ENCODE measurements around the gene FZD2.
"Not testable (repeated sequence)": the region's sequence is repeated elsewhere in the genome, so short reads cannot be mapped to it uniquely, and the experiment has no call there.

Gene FZD2

GRCh38 chr17:44556832-44557606 lies at the start of gene FZD2:
Gene FZD2 (plus strand): TSS chr17:44557484. CDS start chr17:44557689, 205 bp downstream.
- peak; percentile 90 for DNase-seq (ENCODE audit: low spot score)
- no peak for TF ChIP-seq CTCF (IDR thresholded peaks at IDR 0.05; ENCODE audit: borderline replicate concordance, control extremely low read depth, extremely low read depth, insufficient read depth, missing control alignments)
- in situ Hi-C loops (cut with MboI; ENCODE audit: low sequenced_read_pairs, unreplicated experiment): no loop called here

GRCh38 chr17:44511241-44512134 lies 45.8 kb upstream of the FZD2 start:
- not testable (repeated sequence) for DNase-seq (ENCODE audit: low spot score)
- in situ Hi-C loops (cut with MboI; ENCODE audit: low sequenced_read_pairs, unreplicated experiment): loop anchor here (25.0 kb wide), 1 partner anchor 299 kb away; the partner anchor contains the start of gene UBTF

GRCh38 chr17:44518032-44518431 lies 39.3 kb upstream of the FZD2 start:
- no peak for DNase-seq (ENCODE audit: low spot score)
- in situ Hi-C loops (cut with MboI; ENCODE audit: low sequenced_read_pairs, unreplicated experiment): loop anchor here (25.0 kb wide), 1 partner anchor 306 kb away; the partner anchor contains the start of gene UBTF
- TF ChIP-seq CTCF (IDR thresholded peaks at IDR 0.05; ENCODE audit: borderline replicate concordance, control extremely low read depth, extremely low read depth, insufficient read depth, missing control alignments): no peak

DNA sequence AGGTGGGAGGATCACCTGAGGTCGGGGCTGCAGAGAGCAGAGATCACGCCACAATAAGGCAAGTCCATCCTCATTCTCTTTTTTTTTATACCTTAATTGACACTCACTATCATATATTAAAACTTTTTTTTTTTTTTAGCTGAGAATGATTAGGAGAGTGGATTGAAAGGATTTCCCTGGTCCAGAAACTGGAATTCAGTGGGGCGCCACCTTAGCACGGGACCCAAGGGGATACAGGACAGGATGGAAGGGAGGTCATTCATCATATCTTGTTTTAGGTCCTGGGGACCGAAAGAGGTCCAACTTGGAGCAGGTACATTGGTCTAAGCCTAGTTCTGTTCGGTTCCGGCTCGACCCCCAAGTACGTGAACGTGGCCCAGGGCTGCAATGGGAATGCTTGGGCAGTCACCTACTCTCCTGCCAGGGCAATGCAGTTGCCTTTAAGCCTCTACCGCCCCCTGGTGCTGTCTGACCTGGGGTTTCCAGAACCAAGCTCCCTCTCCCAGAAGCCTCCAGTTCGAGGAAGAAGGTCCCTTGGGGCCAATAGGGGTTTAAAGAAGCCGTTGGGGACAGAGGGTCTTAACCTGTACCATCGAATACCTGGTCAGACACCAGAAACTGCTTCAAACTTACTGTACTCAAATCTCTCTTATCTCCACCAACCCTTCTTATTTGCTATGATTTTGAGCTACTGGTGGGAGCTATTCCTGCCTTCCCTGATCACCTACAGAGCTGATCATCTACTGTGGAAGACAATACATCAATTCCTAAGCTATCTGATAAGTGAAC lies 34.2 kb upstream of the FZD2 start:
- TF ChIP-seq CTCF (IDR thresholded peaks at IDR 0.05; ENCODE audit: borderline replicate concordance, control extremely low read depth, extremely low read depth, insufficient read depth, missing control alignments): peak; percentile 80
- in situ Hi-C loops (cut with MboI; ENCODE audit: low sequenced_read_pairs, unreplicated experiment): loop anchor here (25.0 kb wide), 1 partner anchor 311 kb away; the partner anchor contains the start of gene UBTF
- peak; percentile 80 for DNase-seq (ENCODE audit: low spot score)

DNA sequence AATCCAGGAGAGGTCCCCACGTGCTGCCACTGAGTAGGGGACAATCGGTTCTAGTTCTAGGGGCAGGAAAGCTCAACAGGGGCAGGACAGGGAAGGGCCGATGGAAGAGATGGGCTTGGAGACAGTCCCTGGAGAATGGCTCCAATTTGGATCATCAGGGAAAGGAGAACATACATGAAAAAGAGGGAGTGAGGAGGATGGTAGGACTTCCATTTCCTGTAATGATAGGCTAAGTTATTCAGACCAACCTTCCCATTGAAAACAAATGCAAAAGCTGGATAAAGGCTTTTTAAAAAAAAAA lies 33.7 kb upstream of the FZD2 start:
- DNase-seq (ENCODE audit: low spot score): no peak
- TF ChIP-seq CTCF (IDR thresholded peaks at IDR 0.05; ENCODE audit: borderline replicate concordance, control extremely low read depth, extremely low read depth, insufficient read depth, missing control alignments): no peak
- in situ Hi-C loops (cut with MboI; ENCODE audit: low sequenced_read_pairs, unreplicated experiment): loop anchor here (25.0 kb wide), 1 partner anchor 311 kb away; the partner anchor contains the start of gene UBTF

- in situ Hi-C loops (cut with MboI; ENCODE audit: low sequenced_read_pairs, unreplicated experiment): no loop called here
- DNase-seq (ENCODE audit: low spot score): no peak
- no peak for TF ChIP-seq CTCF (IDR thresholded peaks at IDR 0.05; ENCODE audit: borderline replicate concordance, control extremely low read depth, extremely low read depth, insufficient read depth, missing control alignments)
These were observed 30.2 kb upstream of the FZD2 start for GRCh38 chr17:44527102-44527501.
